HL-60 (cell line): ENCODE results near the gene ANKRD44.
"Not testable (repeated sequence)": the region's sequence is repeated elsewhere in the genome, so short reads cannot be mapped to it uniquely, and the experiment has no call there.

Experiments
- DNase-seq, 2 experiments: peaks; one replicate each; pipeline ENCODE4 v3.0.0-alpha.2; 2010 to 2020; ENCODE audit warnings: low read depth in 1 of 2, low spot score in 1 of 2
- H3K27ac ChIP-seq: fragments of 250-450 bp; sonication (Bioruptor Pico); replicated peaks from 2 replicates; pipeline ENCODE4 v1.5.1; 2020; ENCODE audit warnings: mild to moderate bottlenecking, moderate library complexity
- H3K27me3 ChIP-seq: fragments of 250-450 bp; sonication (Bioruptor Pico); 2 replicates; pipeline ENCODE4 v1.5.1; 2021; ENCODE audit warnings: mild to moderate bottlenecking, moderate library complexity; ENCODE audit not compliant: insufficient read depth, poor library complexity, severe bottlenecking
- H3K4me3 ChIP-seq: replicated peaks from 2 replicates; pipeline ENCODE4 v1.5.1; 2011; ENCODE audit warnings: mild to moderate bottlenecking, control low read depth, low read length; ENCODE audit not compliant: insufficient read depth
- GABPA ChIP-seq: IDR thresholded peaks from 2 replicates; pipeline ENCODE4 v1.6.1; 2012; ENCODE audit warnings: low read depth
- POLR2AphosphoS5 ChIP-seq: IDR thresholded peaks from 2 replicates; pipeline ENCODE4 v1.6.1; 2012; ENCODE audit warnings: low read depth
- SPI1 ChIP-seq: IDR thresholded peaks from 2 replicates; pipeline ENCODE4 v1.6.1; 2012; ENCODE audit warnings: low read depth, mild to moderate bottlenecking, borderline replicate concordance
- TF ChIP-seq, protein P1 (sequence below): IDR thresholded peaks from one replicate; pipeline ENCODE4 v1.5.1; 2011; ENCODE audit warnings: low read length, control low read depth, inconsistent platforms; ENCODE audit not compliant: insufficient read depth
- TF ChIP-seq, protein P2 (sequence below): IDR thresholded peaks from 2 replicates; pipeline ENCODE4 v1.6.1; 2012; ENCODE audit warnings: low read depth; ENCODE audit not compliant: insufficient replicate concordance

Gene ANKRD44

DNA sequence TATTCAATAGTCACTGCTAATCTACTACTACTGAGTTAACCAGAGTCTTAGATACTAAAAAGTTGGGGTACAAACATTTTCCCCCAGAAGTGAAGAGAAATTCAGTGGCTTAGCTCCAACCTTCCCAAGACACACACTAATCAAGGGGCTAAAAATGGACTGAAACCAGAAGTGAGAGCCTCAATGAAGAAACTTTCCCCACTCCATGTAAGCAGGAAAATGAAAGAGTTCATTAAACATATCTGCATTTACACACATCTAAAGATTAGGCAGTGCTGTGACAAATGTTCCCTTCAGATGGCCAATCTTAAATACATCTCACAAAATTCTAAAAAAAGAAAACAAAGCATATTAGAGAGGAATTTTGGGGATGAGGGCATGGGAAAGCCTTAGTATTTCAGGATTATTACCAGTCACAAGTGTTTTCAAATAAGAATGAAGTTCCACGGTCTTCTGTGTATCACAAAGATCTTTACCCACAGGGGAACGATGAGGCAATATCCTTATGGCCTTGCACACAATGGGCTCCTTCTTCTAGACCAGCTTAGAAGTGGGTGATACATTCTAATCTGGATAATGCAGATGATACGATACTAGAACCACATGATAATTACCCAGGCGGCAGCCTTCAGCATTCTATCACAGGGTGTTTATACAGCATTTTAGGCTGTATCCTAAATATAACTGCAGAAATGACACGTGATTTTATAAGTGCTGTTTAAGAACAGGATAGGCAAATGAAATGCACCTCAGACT lies 17.1 kb downstream of the ANKRD44 start:
- TF ChIP-seq SPI1 (no peak), GABPA (no peak), POLR2AphosphoS5 (no peak)
- TF ChIP-seq, protein P1, sequence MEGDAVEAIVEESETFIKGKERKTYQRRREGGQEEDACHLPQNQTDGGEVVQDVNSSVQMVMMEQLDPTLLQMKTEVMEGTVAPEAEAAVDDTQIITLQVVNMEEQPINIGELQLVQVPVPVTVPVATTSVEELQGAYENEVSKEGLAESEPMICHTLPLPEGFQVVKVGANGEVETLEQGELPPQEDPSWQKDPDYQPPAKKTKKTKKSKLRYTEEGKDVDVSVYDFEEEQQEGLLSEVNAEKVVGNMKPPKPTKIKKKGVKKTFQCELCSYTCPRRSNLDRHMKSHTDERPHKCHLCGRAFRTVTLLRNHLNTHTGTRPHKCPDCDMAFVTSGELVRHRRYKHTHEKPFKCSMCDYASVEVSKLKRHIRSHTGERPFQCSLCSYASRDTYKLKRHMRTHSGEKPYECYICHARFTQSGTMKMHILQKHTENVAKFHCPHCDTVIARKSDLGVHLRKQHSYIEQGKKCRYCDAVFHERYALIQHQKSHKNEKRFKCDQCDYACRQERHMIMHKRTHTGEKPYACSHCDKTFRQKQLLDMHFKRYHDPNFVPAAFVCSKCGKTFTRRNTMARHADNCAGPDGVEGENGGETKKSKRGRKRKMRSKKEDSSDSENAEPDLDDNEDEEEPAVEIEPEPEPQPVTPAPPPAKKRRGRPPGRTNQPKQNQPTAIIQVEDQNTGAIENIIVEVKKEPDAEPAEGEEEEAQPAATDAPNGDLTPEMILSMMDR, result no peak
- TF ChIP-seq, protein P2, sequence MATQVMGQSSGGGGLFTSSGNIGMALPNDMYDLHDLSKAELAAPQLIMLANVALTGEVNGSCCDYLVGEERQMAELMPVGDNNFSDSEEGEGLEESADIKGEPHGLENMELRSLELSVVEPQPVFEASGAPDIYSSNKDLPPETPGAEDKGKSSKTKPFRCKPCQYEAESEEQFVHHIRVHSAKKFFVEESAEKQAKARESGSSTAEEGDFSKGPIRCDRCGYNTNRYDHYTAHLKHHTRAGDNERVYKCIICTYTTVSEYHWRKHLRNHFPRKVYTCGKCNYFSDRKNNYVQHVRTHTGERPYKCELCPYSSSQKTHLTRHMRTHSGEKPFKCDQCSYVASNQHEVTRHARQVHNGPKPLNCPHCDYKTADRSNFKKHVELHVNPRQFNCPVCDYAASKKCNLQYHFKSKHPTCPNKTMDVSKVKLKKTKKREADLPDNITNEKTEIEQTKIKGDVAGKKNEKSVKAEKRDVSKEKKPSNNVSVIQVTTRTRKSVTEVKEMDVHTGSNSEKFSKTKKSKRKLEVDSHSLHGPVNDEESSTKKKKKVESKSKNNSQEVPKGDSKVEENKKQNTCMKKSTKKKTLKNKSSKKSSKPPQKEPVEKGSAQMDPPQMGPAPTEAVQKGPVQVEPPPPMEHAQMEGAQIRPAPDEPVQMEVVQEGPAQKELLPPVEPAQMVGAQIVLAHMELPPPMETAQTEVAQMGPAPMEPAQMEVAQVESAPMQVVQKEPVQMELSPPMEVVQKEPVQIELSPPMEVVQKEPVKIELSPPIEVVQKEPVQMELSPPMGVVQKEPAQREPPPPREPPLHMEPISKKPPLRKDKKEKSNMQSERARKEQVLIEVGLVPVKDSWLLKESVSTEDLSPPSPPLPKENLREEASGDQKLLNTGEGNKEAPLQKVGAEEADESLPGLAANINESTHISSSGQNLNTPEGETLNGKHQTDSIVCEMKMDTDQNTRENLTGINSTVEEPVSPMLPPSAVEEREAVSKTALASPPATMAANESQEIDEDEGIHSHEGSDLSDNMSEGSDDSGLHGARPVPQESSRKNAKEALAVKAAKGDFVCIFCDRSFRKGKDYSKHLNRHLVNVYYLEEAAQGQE, result no peak
- DNase-seq, result peak in 1 of 2 experiments; percentile 75

DNA sequence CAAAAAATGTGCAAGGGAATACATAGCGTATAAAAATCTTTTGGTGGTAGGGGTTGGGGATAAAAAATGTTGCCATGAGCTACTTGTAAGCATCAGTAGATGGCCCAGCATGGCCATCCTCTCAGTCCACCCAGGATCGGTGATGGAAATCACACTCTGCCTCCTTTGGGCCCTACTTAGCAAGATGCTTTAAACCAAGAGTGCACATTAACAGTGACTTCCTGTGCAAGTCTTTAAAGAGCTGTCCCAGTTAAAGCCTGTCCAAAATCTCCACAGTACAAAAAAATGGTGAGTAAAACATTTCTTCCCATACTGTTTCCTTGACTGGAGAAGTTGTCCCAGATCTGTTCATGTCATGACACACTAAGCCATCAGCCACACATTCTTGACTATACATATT lies 18.0 kb downstream of the ANKRD44 start:
- TF ChIP-seq, protein P2, result no peak
- TF ChIP-seq POLR2AphosphoS5, result no peak
- TF ChIP-seq SPI1, result no peak
- TF ChIP-seq, protein P1, result no peak
- TF ChIP-seq GABPA, result no peak

More for the DNA sequence above, 17.1 kb downstream of the ANKRD44 start:
- H3K4me3 ChIP-seq, result no peak overlapping the region
- H3K27me3 ChIP-seq, result no peaks in the 10 kb centered on the region
- peak overlapping the region; percentile 63 for H3K27ac ChIP-seq

DNA sequence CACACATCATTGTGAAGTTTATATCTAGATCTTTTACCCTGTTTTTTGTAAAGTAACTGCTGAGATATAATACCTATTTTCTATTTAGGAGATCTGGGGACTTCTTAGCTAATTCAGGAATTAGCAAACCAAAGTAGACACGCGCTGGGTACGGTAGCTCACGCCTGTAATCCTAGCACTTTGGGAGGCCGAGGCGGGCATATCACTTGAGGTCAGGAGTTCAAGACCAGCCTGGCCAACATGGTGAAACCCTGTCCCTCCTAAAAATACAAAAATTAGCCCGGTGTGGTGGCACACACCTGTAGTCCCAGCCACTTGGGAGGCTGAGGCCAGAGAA lies 23.0 kb downstream of the ANKRD44 start:
- not testable (repeated sequence) for DNase-seq, H3K4me3 ChIP-seq, H3K27ac ChIP-seq, H3K27me3 ChIP-seq

More for the DNA sequence above, 18.0 kb downstream of the ANKRD44 start:
- no peak for DNase-seq
- Histone ChIP-seq H3K27ac (no peak overlapping the region), H3K4me3 (no peak overlapping the region), H3K27me3 (no peaks in the 10 kb centered on the region)

DNA sequence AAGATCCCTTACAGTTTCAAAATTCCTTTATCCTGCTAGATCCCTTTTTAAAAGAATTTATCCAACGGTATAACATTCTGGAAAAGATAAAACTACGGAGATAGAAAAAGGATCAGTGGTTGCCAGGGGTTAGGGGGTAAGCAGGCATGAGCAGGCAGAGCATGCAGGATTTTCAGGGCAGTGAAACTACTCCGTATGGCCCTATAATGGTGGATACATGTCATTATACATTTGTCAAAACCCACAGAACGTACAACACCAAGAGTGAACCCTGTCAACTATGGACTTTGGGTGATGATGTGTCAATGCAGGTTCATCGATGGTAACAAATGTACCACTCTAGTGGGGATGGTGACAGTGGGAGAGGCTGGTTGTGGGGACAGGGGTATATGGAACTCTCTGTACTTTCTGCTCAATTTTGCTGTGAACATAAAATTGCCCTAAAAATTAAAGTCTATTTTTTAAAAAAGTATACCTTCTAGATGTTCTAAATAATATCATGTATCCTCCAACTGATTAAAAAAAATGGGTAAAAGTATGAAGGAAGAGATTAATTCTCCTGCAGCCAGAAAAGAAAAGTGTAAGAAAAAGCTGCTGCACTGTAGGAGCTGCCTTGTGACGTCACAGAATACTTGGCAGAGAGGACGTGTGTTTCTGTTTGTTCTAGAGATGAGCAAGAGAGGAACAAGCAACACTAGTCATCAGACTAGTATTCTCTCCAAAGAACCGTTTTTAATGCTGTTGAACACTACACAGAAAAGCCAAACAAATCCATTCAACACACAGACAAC lies 23.6 kb downstream of the ANKRD44 start:
- TF ChIP-seq POLR2AphosphoS5 (no peak), GABPA (no peak), SPI1 (no peak)
- TF ChIP-seq, protein P2, result no peak
- TF ChIP-seq, protein P1, result no peak
- peak in 1 of 2 experiments; percentile 46 for DNase-seq

More for the DNA sequence above, 23.6 kb downstream of the ANKRD44 start:
- Histone ChIP-seq H3K4me3 (no peak overlapping the region), H3K27me3 (no peaks in the 10 kb centered on the region), H3K27ac (no peak overlapping the region)
